Activated CD4-positive, alpha-beta T cell treated with anti-CD3 and anti-CD28 coated beads for 4 hours (primary cell): ENCODE data around the gene XPC.

Source experiments
- DNase-seq, 2 donors: peaks; one replicate each; pipeline ENCODE4 v3.0.0-alpha.2; 2020

Gene XPC

GRCh38 chr3:14206548-14207177 is 28.3 kb upstream of the XPC start:
- no peak for DNase-seq

GRCh38 chr3:14204515-14205284 is 26.3 kb upstream of the XPC start:
- no peak for DNase-seq

- peak; percentile 30 to 39 for DNase-seq
Measured at GRCh38 chr3:14203521-14204079, 25.2 kb upstream of the XPC start.

- DNase-seq, result no peak
Measured at GRCh38 chr3:14202874-14203520, 24.6 kb upstream of the XPC start.

GRCh38 chr3:14201940-14202684 is 23.7 kb upstream of the XPC start:
- DNase-seq, result no peak

- DNase-seq, result no peak
Measured at GRCh38 chr3:14200841-14201240, 22.4 kb upstream of the XPC start.

- no peak for DNase-seq
Measured at GRCh38 chr3:14200276-14200675, 21.9 kb upstream of the XPC start.

- no peak for DNase-seq
Measured at GRCh38 chr3:14199641-14200040, 21.2 kb upstream of the XPC start.

- no peak for DNase-seq
Measured at GRCh38 chr3:14194865-14195264, 16.5 kb upstream of the XPC start.

- no peak for DNase-seq
Measured at GRCh38 chr3:14188041-14188754, 9.8 kb upstream of the XPC start.

GRCh38 chr3:14186854-14187458 is 8.6 kb upstream of the XPC start:
- no peak for DNase-seq

GRCh38 chr3:14183015-14183577 is 4.7 kb upstream of the XPC start:
- DNase-seq, result no peak

- DNase-seq, result no peak
Measured at GRCh38 chr3:14181253-14181652, 2.9 kb upstream of the XPC start.

GRCh38 chr3:14179795-14180194 is 1.4 kb upstream of the XPC start:
- DNase-seq, result no peak

- DNase-seq, result no peak
Measured at GRCh38 chr3:14179114-14179465, 689 bp upstream of the XPC start.

GRCh38 chr3:14177580-14178246 is 688 bp downstream of the XPC start:
- no peak for DNase-seq

- peak; percentile 43 to 45 for DNase-seq
Measured at GRCh38 chr3:14175383-14176037, 2.9 kb downstream of the XPC start.

- DNase-seq, result no peak
Measured at GRCh38 chr3:14174483-14174882, 3.9 kb downstream of the XPC start.

- no peak for DNase-seq
Measured at GRCh38 chr3:14172496-14172895, 5.9 kb downstream of the XPC start.

- DNase-seq, result no peak
Measured at GRCh38 chr3:14170531-14171159, 7.8 kb downstream of the XPC start.
